Measurements from ENCODE around the gene KCNQ4. TPM values are rescaled to one million over a fixed set of nuclear protein-coding genes. Genes with fewer than 3 reads are reported as not detected.

The KCNQ4 gene
- total RNA-seq, 1 donor from 2014 or later: not detected

- H2AFZ ChIP-seq (replicated peaks): no peak overlapping the region
- TF ChIP-seq CTCF (IDR thresholded peaks at IDR 0.05) (no peak), EZH2phosphoT487 (IDR thresholded peaks at IDR 0.05) (no peak), EZH2 (IDR thresholded peaks at IDR 0.05) (no peak)
- Mint-ChIP-seq H3K4me3 (no peak overlapping the region), H3K36me3 (peaks cover 41% of the 10 kb centered on the region), H3K9me3 (no peaks in the 10 kb centered on the region), H3K27ac (no peak overlapping the region), H3K4me1 (no peaks in the 10 kb centered on the region), H3K27me3 (ENCODE audit: insufficient read depth, low read depth) (no peaks in the 10 kb centered on the region)
- H3K79me2 ChIP-seq (ENCODE audit: low read depth): peaks cover under 1% of the 10 kb centered on the region
- no peak for DNase-seq (ENCODE audit: low spot score)
- peaks cover 7% of the 10 kb centered on the region for H3K36me3 ChIP-seq
- no peak overlapping the region for H3K4me2 ChIP-seq
- no peak overlapping the region for H3K9ac ChIP-seq
- H4K20me1 ChIP-seq (ENCODE audit: low read depth): peaks cover 10% of the 10 kb centered on the region
- H3K4me3 ChIP-seq: no peak overlapping the region
- H3K4me1 ChIP-seq: no peaks in the 10 kb centered on the region
- H3K9me3 ChIP-seq (ENCODE audit: low read depth): no peaks in the 10 kb centered on the region
- H3K27me3 ChIP-seq: no peaks in the 10 kb centered on the region
- no peaks in the 10 kb centered on the region for H3F3A ChIP-seq (ENCODE audit: low read depth)
- H3K27ac ChIP-seq: no peak overlapping the region
These were observed 31.8 kb upstream of the KCNQ4 start for GRCh38 chr1:40751802-40752201.

GRCh38 chr1:40753142-40753882 is 30.3 kb upstream of the KCNQ4 start:
- Mint-ChIP-seq H3K36me3 (peaks cover 34% of the 10 kb centered on the region), H3K4me3 (no peak overlapping the region)
- no peak overlapping the region for H3K9ac ChIP-seq

GRCh38 chr1:40754201-40754600 is 29.4 kb upstream of the KCNQ4 start:
- no peaks in the 10 kb centered on the region for H3F3A ChIP-seq (ENCODE audit: low read depth)
- H3K27ac ChIP-seq: no peak overlapping the region
- DNase-seq (ENCODE audit: low spot score): no peak
- no peaks in the 10 kb centered on the region for H3K4me1 Mint-ChIP-seq
- H3K4me3 Mint-ChIP-seq: no peak overlapping the region
- no peak overlapping the region for H3K27ac Mint-ChIP-seq
- H3K36me3 ChIP-seq: no peaks in the 10 kb centered on the region
- H2AFZ ChIP-seq (replicated peaks): no peak overlapping the region
- H3K36me3 Mint-ChIP-seq: peaks cover 32% of the 10 kb centered on the region
- H3K4me3 ChIP-seq: no peak overlapping the region
- no peaks in the 10 kb centered on the region for H3K27me3 ChIP-seq
- no peaks in the 10 kb centered on the region for H3K27me3 Mint-ChIP-seq (ENCODE audit: insufficient read depth, low read depth)
- no peaks in the 10 kb centered on the region for H3K9me3 Mint-ChIP-seq
- no peak for TF ChIP-seq CTCF (IDR thresholded peaks at IDR 0.05)
- no peak for TF ChIP-seq EZH2 (IDR thresholded peaks at IDR 0.05)
- TF ChIP-seq EZH2phosphoT487 (IDR thresholded peaks at IDR 0.05): no peak
- no peaks in the 10 kb centered on the region for H3K4me1 ChIP-seq
- H4K20me1 ChIP-seq (ENCODE audit: low read depth): peaks cover 16% of the 10 kb centered on the region
- H3K79me2 ChIP-seq (ENCODE audit: low read depth): no peaks in the 10 kb centered on the region
- no peak overlapping the region for H3K4me2 ChIP-seq
- H3K9ac ChIP-seq: no peak overlapping the region
- no peaks in the 10 kb centered on the region for H3K9me3 ChIP-seq (ENCODE audit: low read depth)

More at GRCh38 chr1:40753142-40753882, 30.3 kb upstream of the KCNQ4 start:
- H3K27me3 ChIP-seq: no peaks in the 10 kb centered on the region
- DNase-seq (ENCODE audit: low spot score): no peak
- no peaks in the 10 kb centered on the region for H3K4me1 Mint-ChIP-seq
- H3K4me2 ChIP-seq: no peak overlapping the region
- H3K79me2 ChIP-seq (ENCODE audit: low read depth): no peaks in the 10 kb centered on the region
- H4K20me1 ChIP-seq (ENCODE audit: low read depth): peaks cover 13% of the 10 kb centered on the region
- H3K36me3 ChIP-seq: peaks cover 6% of the 10 kb centered on the region
- no peaks in the 10 kb centered on the region for H3K27me3 Mint-ChIP-seq (ENCODE audit: insufficient read depth, low read depth)
- H3K27ac ChIP-seq: no peak overlapping the region
- TF ChIP-seq CTCF (IDR thresholded peaks at IDR 0.05) (no peak), EZH2 (IDR thresholded peaks at IDR 0.05) (no peak), EZH2phosphoT487 (IDR thresholded peaks at IDR 0.05) (no peak)
- no peaks in the 10 kb centered on the region for H3K9me3 Mint-ChIP-seq
- H3K9me3 ChIP-seq (ENCODE audit: low read depth): no peaks in the 10 kb centered on the region
- H3K4me3 ChIP-seq: no peak overlapping the region
- no peaks in the 10 kb centered on the region for H3K4me1 ChIP-seq
- H3F3A ChIP-seq (ENCODE audit: low read depth): no peaks in the 10 kb centered on the region
- H3K27ac Mint-ChIP-seq: no peak overlapping the region
- no peak overlapping the region for H2AFZ ChIP-seq (replicated peaks)

All from neural progenitor cell (in vitro differentiated cells).